HG03575 (cell line): Measurements from ENCODE around the gene NHERF2.
"Not testable (repeated sequence)": the region's sequence is repeated elsewhere in the genome, so short reads cannot be mapped to it uniquely, and the experiment has no call there.

Experiments used
- ATAC-seq: cut with Tn5 transposase; IDR thresholded peaks from one replicate; pipeline ENCODE4 v1.9.1; 2021; ENCODE audit not compliant: unreplicated experiment, insufficient number of reproducible peaks, low FRiP score; ENCODE audit errors: extremely low read depth

NHERF2 gene

GRCh38 chr16:2023092-2024031 is 3.3 kb upstream of the NHERF2 start:
- ATAC-seq: no peak

GRCh38 chr16:2024032-2024420 is 2.7 kb upstream of the NHERF2 start:
- no peak for ATAC-seq

GRCh38 chr16:2025251-2025650 is 1.5 kb upstream of the NHERF2 start:
- ATAC-seq: no peak

GRCh38 chr16:2025878-2026460 is 733 bp upstream of the NHERF2 start:
- ATAC-seq: no peak

- ATAC-seq: no peak
Observed at GRCh38 chr16:2027024-2028010, 615 bp downstream of the NHERF2 start.

- ATAC-seq: no peak
Observed at GRCh38 chr16:2028146-2028545, 1.4 kb downstream of the NHERF2 start.

GRCh38 chr16:2028620-2029220 is 2.0 kb downstream of the NHERF2 start:
- no peak for ATAC-seq

GRCh38 chr16:2029350-2029749 is 2.6 kb downstream of the NHERF2 start:
- no peak for ATAC-seq

- no peak for ATAC-seq
Observed at GRCh38 chr16:2030036-2030435, 3.3 kb downstream of the NHERF2 start.

GRCh38 chr16:2031081-2031577 is 4.4 kb downstream of the NHERF2 start:
- ATAC-seq: no peak

- ATAC-seq: no peak
Observed at GRCh38 chr16:2032285-2033056, 5.8 kb downstream of the NHERF2 start.

- no peak for ATAC-seq
Observed at GRCh38 chr16:2033057-2033908, 6.6 kb downstream of the NHERF2 start.

GRCh38 chr16:2033909-2034695 is 7.4 kb downstream of the NHERF2 start:
- not testable (repeated sequence) for ATAC-seq

GRCh38 chr16:2034696-2035430 is 8.2 kb downstream of the NHERF2 start:
- ATAC-seq: no peak

GRCh38 chr16:2035431-2036199 is 8.9 kb downstream of the NHERF2 start:
- no peak for ATAC-seq
